Liver (tissue), 2 donors: ENCODE data around the gene TASOR2.

Experiments used
- TF ChIP-seq, protein P1 (sequence below): fragments of 150-350 bp; IDR thresholded peaks from 2 replicates; pipeline ENCODE4 v1.5.1; 2017; ENCODE audit warnings: improper control_type of control experiment, low read depth, low read length; ENCODE audit not compliant: missing input control
- TF ChIP-seq, protein P2 (sequence below): IDR thresholded peaks from 2 replicates; pipeline ENCODE4 v1.6.1; 2016; ENCODE audit warnings: antibody characterized with exemption
- donor health status: healthy.

DNA sequence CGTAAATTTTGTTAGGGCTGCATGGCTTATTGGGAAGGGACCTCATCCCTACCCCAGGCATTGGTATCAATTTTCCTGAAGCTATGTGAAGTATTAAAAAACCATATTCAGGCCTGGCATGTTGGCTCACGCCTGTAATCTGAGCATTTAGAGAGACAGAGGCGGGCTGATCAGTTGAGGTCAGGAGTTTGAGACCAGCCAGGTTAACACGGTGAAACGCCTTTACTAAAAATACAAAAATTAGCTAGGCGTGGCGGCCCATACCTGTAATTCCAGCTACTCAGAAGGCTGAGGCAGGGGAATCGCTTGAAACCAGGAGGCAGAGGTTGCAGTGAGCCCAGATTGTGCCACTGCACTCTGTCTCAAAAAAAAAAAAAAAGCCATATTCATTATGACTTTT, 7.1 kb downstream of the TASOR2 start:
- TF ChIP-seq, protein P1, sequence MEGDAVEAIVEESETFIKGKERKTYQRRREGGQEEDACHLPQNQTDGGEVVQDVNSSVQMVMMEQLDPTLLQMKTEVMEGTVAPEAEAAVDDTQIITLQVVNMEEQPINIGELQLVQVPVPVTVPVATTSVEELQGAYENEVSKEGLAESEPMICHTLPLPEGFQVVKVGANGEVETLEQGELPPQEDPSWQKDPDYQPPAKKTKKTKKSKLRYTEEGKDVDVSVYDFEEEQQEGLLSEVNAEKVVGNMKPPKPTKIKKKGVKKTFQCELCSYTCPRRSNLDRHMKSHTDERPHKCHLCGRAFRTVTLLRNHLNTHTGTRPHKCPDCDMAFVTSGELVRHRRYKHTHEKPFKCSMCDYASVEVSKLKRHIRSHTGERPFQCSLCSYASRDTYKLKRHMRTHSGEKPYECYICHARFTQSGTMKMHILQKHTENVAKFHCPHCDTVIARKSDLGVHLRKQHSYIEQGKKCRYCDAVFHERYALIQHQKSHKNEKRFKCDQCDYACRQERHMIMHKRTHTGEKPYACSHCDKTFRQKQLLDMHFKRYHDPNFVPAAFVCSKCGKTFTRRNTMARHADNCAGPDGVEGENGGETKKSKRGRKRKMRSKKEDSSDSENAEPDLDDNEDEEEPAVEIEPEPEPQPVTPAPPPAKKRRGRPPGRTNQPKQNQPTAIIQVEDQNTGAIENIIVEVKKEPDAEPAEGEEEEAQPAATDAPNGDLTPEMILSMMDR: no peak
- TF ChIP-seq, protein P2, sequence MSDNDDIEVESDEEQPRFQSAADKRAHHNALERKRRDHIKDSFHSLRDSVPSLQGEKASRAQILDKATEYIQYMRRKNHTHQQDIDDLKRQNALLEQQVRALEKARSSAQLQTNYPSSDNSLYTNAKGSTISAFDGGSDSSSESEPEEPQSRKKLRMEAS: no peak
